ENCODE measurements around the gene DNAI1. TPM values are rescaled to one million over a fixed set of nuclear protein-coding genes. Genes with fewer than 3 reads are reported as not detected.

DNAI1 gene
- total RNA-seq, 1 experiment from 2014 or later = 1.1 TPM

DNA sequence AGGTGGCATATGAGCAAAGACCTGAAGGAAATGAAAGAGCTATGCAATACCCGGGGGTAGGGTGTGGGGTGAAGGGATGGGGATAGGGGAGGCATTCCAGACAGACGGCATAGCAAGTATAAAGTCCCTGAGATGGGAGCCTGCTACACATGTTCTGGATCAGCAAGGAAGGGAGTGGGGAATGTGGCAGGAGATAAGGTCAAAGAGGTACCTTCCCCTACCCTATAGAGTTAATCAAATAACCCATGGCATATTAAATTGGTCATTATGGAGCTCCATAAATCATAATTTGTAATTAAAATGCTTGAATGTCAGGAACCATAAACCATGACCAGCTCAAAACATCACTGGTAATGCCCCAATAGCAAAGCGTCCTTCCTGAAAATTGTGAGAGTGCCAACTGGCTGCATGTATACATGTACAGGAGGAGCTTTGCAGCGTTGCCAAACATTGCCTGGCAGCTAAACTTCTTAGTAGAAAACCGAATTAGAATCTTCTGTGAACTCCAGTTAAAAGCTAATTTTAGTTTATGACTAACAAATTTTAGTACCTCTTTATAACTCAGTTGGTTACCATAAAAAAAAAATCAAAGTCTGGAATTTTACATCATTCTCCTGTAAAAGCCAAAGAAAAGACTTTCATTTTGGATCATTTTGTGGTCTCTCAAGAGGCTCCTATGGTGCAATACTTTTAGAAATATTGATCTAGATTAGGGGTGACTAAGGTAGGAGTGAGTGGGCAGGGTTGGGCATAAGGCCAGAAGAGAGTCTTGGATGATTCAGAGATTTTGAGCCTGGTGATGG, 4.7 kb downstream of the DNAI1 start:
- Histone ChIP-seq H3K27me3 (ENCODE audit: insufficient read depth, low read length) (no peaks in the 10 kb centered on the region), H3K79me2 (ENCODE audit: insufficient read depth, low read length) (no peaks in the 10 kb centered on the region), H3K4me1 (ENCODE audit: control insufficient read depth in 1 of 2, insufficient read depth in 2 of 2, low read length in 2 of 2) (peaks cover 11 to 30% of the 10 kb centered on the region in 2 experiments), H3K9me2 (ENCODE audit: insufficient read depth) (no peaks in the 10 kb centered on the region), H2AFZ (ENCODE audit: low read depth, low read length, poor library complexity, severe bottlenecking) (no peak overlapping the region), H4K20me1 (ENCODE audit: insufficient read depth) (no peaks in the 10 kb centered on the region), H3K9ac (ENCODE audit: low read length) (no peak overlapping the region), H3K9me3 (ENCODE audit: control insufficient read depth in 1 of 2, insufficient read depth in 1 of 2, low read depth in 1 of 2, low read length in 2 of 2) (no peaks in the 10 kb centered on the region), H3K4me3 (replicated peaks in 1 of 2; ENCODE audit: low read depth in 1 of 2, low read length in 2 of 2) (no peak overlapping the region), H3K27ac (ENCODE audit: low read depth, low read length) (no peak overlapping the region), H3K4me2 (ENCODE audit: low read length) (peak overlapping the region; percentile 45), H3K36me3 (ENCODE audit: control insufficient read depth in 1 of 2, insufficient read depth in 2 of 2, low read length in 2 of 2) (no peaks in the 10 kb centered on the region)
- ATAC-seq (peak; percentile 58), DNase-seq (ENCODE audit: low read depth, low spot score) (peak; percentile 37)
- ChIA-PET CTCF (interaction anchor here (1.6 kb wide), 1 partner anchor 24 kb away, joined by 5 read pairs; no protein-coding TSS in a partner anchor), RAD21 (ENCODE audit: low non-redundant PET in 1 of 2, low total read pairs in 2 of 2, uncharacterized antibody in 2 of 2, unreplicated experiment in 2 of 2) (no interaction called here), POLR2A (no interaction called here)
- BruUV-seq (replicated peaks) = no TSS peak
- intact Hi-C loops (cut with micrococcal nuclease) = no loop called here
- peak; percentile 85; the same call in 1 of the 2 replicates for TF ChIP-seq CEBPB (IDR thresholded peaks at IDR 0.05; ENCODE audit: low read depth)
- peak; percentile 28; the same call in 1 of the 2 replicates for TF ChIP-seq SP1 (IDR thresholded peaks at IDR 0.05; ENCODE audit: low read depth)
- no peak for TF ChIP-seq EZH2phosphoT487 (IDR thresholded peaks at IDR 0.05; ENCODE audit: borderline replicate concordance)
- TF ChIP-seq, protein P1, sequence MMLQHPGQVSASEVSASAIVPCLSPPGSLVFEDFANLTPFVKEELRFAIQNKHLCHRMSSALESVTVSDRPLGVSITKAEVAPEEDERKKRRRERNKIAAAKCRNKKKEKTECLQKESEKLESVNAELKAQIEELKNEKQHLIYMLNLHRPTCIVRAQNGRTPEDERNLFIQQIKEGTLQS (IDR thresholded peaks at IDR 0.05) = no peak
- no peak for TF ChIP-seq CBX3 (IDR thresholded peaks at IDR 0.05; ENCODE audit: low read depth)
- TF ChIP-seq, protein P2, sequence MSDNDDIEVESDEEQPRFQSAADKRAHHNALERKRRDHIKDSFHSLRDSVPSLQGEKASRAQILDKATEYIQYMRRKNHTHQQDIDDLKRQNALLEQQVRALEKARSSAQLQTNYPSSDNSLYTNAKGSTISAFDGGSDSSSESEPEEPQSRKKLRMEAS (IDR thresholded peaks at IDR 0.05) = no peak
- TF ChIP-seq TCF7L2 (IDR thresholded peaks at IDR 0.05; ENCODE audit: borderline replicate concordance, extremely low read depth, insufficient read depth, insufficient read length) = no peak
- TF ChIP-seq, protein P3, sequence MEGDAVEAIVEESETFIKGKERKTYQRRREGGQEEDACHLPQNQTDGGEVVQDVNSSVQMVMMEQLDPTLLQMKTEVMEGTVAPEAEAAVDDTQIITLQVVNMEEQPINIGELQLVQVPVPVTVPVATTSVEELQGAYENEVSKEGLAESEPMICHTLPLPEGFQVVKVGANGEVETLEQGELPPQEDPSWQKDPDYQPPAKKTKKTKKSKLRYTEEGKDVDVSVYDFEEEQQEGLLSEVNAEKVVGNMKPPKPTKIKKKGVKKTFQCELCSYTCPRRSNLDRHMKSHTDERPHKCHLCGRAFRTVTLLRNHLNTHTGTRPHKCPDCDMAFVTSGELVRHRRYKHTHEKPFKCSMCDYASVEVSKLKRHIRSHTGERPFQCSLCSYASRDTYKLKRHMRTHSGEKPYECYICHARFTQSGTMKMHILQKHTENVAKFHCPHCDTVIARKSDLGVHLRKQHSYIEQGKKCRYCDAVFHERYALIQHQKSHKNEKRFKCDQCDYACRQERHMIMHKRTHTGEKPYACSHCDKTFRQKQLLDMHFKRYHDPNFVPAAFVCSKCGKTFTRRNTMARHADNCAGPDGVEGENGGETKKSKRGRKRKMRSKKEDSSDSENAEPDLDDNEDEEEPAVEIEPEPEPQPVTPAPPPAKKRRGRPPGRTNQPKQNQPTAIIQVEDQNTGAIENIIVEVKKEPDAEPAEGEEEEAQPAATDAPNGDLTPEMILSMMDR (IDR thresholded peaks at IDR 0.05 in 2 of 3, conservative IDR thresholded peaks at IDR 0.05 in 1 of 3; ENCODE audit: borderline replicate concordance in 1 of 3, insufficient read depth in 1 of 3, low read depth in 2 of 3, low read length in 2 of 3) = no peak
- TF ChIP-seq POLR2A (IDR thresholded peaks at IDR 0.05; ENCODE audit: borderline replicate concordance, extremely low read depth, insufficient read depth, insufficient read length) = no peak
- TF ChIP-seq SRF (IDR thresholded peaks at IDR 0.05; ENCODE audit: low read depth) = no peak
- no peak for TF ChIP-seq SIN3A (IDR thresholded peaks at IDR 0.05; ENCODE audit: low read depth)
- no peak for TF ChIP-seq POLR2AphosphoS5 (IDR thresholded peaks at IDR 0.05; ENCODE audit: low read depth, low read length)
- peak; percentile 79 for TF ChIP-seq EGR1 (IDR thresholded peaks at IDR 0.05; ENCODE audit: low read depth)
- TF ChIP-seq RAD21 (IDR thresholded peaks at IDR 0.05; ENCODE audit: low read depth) = no peak
- TF ChIP-seq, protein P4, sequence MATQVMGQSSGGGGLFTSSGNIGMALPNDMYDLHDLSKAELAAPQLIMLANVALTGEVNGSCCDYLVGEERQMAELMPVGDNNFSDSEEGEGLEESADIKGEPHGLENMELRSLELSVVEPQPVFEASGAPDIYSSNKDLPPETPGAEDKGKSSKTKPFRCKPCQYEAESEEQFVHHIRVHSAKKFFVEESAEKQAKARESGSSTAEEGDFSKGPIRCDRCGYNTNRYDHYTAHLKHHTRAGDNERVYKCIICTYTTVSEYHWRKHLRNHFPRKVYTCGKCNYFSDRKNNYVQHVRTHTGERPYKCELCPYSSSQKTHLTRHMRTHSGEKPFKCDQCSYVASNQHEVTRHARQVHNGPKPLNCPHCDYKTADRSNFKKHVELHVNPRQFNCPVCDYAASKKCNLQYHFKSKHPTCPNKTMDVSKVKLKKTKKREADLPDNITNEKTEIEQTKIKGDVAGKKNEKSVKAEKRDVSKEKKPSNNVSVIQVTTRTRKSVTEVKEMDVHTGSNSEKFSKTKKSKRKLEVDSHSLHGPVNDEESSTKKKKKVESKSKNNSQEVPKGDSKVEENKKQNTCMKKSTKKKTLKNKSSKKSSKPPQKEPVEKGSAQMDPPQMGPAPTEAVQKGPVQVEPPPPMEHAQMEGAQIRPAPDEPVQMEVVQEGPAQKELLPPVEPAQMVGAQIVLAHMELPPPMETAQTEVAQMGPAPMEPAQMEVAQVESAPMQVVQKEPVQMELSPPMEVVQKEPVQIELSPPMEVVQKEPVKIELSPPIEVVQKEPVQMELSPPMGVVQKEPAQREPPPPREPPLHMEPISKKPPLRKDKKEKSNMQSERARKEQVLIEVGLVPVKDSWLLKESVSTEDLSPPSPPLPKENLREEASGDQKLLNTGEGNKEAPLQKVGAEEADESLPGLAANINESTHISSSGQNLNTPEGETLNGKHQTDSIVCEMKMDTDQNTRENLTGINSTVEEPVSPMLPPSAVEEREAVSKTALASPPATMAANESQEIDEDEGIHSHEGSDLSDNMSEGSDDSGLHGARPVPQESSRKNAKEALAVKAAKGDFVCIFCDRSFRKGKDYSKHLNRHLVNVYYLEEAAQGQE (IDR thresholded peaks at IDR 0.05; ENCODE audit: low read depth) = no peak
- TF ChIP-seq ELF1 (IDR thresholded peaks at IDR 0.05; ENCODE audit: borderline replicate concordance, low read depth) = no peak
- peak; percentile 55; the same call in 1 of the 2 replicates for TF ChIP-seq FOSL1 (IDR thresholded peaks at IDR 0.05; ENCODE audit: low read depth)
- TF ChIP-seq JUND (IDR thresholded peaks at IDR 0.05) = peak; percentile 47
- TF ChIP-seq, protein P5, sequence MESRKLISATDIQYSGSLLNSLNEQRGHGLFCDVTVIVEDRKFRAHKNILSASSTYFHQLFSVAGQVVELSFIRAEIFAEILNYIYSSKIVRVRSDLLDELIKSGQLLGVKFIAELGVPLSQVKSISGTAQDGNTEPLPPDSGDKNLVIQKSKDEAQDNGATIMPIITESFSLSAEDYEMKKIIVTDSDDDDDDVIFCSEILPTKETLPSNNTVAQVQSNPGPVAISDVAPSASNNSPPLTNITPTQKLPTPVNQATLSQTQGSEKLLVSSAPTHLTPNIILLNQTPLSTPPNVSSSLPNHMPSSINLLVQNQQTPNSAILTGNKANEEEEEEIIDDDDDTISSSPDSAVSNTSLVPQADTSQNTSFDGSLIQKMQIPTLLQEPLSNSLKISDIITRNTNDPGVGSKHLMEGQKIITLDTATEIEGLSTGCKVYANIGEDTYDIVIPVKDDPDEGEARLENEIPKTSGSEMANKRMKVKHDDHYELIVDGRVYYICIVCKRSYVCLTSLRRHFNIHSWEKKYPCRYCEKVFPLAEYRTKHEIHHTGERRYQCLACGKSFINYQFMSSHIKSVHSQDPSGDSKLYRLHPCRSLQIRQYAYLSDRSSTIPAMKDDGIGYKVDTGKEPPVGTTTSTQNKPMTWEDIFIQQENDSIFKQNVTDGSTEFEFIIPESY (IDR thresholded peaks at IDR 0.05; ENCODE audit: extremely low read depth, insufficient replicate concordance, low read length) = no peak
